B cell (primary cell): ENCODE measurements around the gene DYDC1. TPM values are rescaled to one million over a fixed set of nuclear protein-coding genes. Genes with fewer than 3 reads are reported as not detected.

ENCODE experiments used
- ATAC-seq: fragments of 200-7000 bp; cut with Tn5 transposase; one replicate; pipeline ENCODE4 v1.10.0; 2021; ENCODE audit warnings: low read depth, mild to moderate bottlenecking, moderate number of reproducible peaks, moderate library complexity
- CTCF ChIA-PET: fragments of 350-600 bp; sonication (Branson Sonifier 250); formaldehyde crosslinking; loops from one replicate; lab custom pipeline; 2021; ENCODE audit warnings: antibody characterized with exemption, inconsistent platforms; lab: Charles Lee
- POLR2A ChIA-PET: fragments of 350-600 bp; sonication (Branson Sonifier 250); formaldehyde crosslinking; loops from one replicate; lab custom pipeline; 2021; ENCODE audit warnings: antibody characterized with exemption; lab: Charles Lee
- DNase-seq: peaks from one replicate; pipeline ENCODE4 v3.0.0; 2013
- H2AFZ ChIP-seq: 2 replicates; pipeline ENCODE4 v1.6.1; 2012; ENCODE audit warnings: mild to moderate bottlenecking, low read depth, low read length; ENCODE audit not compliant: insufficient read depth, poor library complexity, severe bottlenecking
- H3K27ac ChIP-seq, 2 donors: 1 replicate in 1 of 2; 2 replicates in 1 of 2; pipeline ENCODE4 v1.5.1; 2012 to 2013; ENCODE audit warnings: low read length in 2 of 2, mild to moderate bottlenecking in 2 of 2, moderate library complexity in 1 of 2
- H3K27me3 ChIP-seq, 4 experiments: fragments of 200-600 bp in 1 of 4; sonication (generic) in 1 of 4; replicated peaks in 1 of 4; 1 replicate in 2 of 4; 2 replicates in 2 of 4; pipeline versions ENCODE4 v1.6.1 to v1.7.0; 2013 to 2016; ENCODE audit warnings: low read length in 3 of 4, mild to moderate bottlenecking in 2 of 4, mixed read lengths in 1 of 4, moderate library complexity in 1 of 4; ENCODE audit not compliant: insufficient read depth in 4 of 4, control insufficient read depth in 3 of 4; ENCODE audit errors: control extremely low read depth in 1 of 4
- H3K36me3 ChIP-seq, 2 experiments: replicated peaks in 1 of 2; 1 replicate in 1 of 2; 2 replicates in 1 of 2; pipeline versions ENCODE4 v1.6.1 to v1.7.1; 2013; ENCODE audit warnings: low read length in 1 of 2; ENCODE audit not compliant: insufficient read depth in 2 of 2, control insufficient read depth in 1 of 2; ENCODE audit errors: control extremely low read depth in 1 of 2, extremely low read depth in 1 of 2
- H3K4me1 ChIP-seq, 2 donors: fragments of 200-600 bp in 1 of 2; sonication (generic) in 1 of 2; 1 replicate in 1 of 2; 2 replicates in 1 of 2; pipeline versions ENCODE4 v1.5.1 to v1.6.1; 2013 to 2017; ENCODE audit warnings: low read length in 2 of 2; ENCODE audit not compliant: control insufficient read depth in 2 of 2, insufficient read depth in 2 of 2
- H3K4me2 ChIP-seq: replicated peaks from 2 replicates; pipeline ENCODE3; 2012; ENCODE audit warnings: mild to moderate bottlenecking, low read depth, low read length; ENCODE audit not compliant: poor library complexity, severe bottlenecking
- H3K4me3 ChIP-seq, 5 experiments: fragments of 200-600 bp in 1 of 5; sonication (generic) in 1 of 5; 1 replicate in 3 of 5; 2 replicates in 2 of 5; pipeline versions ENCODE4 v1.5.1 to v1.7.0; 2011 to 2016; ENCODE audit warnings: low read length in 4 of 5, mild to moderate bottlenecking in 4 of 5, low read depth in 2 of 5, control low read depth in 1 of 5, moderate library complexity in 1 of 5; ENCODE audit not compliant: insufficient read depth in 1 of 5; ENCODE audit errors: control extremely low read depth in 1 of 5, extremely low read depth in 1 of 5
- H3K79me2 ChIP-seq: fragments of 200-600 bp; sonication (generic); one replicate; pipeline ENCODE4 v1.6.0; 2016; ENCODE audit warnings: low read length; ENCODE audit not compliant: control insufficient read depth, insufficient read depth
- H3K9ac ChIP-seq: fragments of 200-600 bp; sonication (generic); 2 replicates; pipeline ENCODE4 v1.6.1; 2017; ENCODE audit warnings: mild to moderate bottlenecking, low read length, moderate library complexity
- H3K9me3 ChIP-seq, 3 donors: one replicate each; pipeline versions ENCODE4 v1.6.1 to v1.7.1; 2013; ENCODE audit warnings: low read length in 2 of 3; ENCODE audit not compliant: control insufficient read depth in 2 of 3, insufficient read depth in 1 of 3; ENCODE audit errors: control extremely low read depth in 1 of 3
- H4K20me1 ChIP-seq: 2 replicates; pipeline ENCODE4 v1.6.0; 2012; ENCODE audit warnings: mild to moderate bottlenecking, low read length; ENCODE audit not compliant: insufficient read depth, control insufficient read depth, poor library complexity, severe bottlenecking
- H3K27ac Mint-ChIP-seq: one replicate; pipeline ENCODE4 v1.8.0; 2021; ENCODE audit warnings: mixed read lengths
- H3K27me3 Mint-ChIP-seq: one replicate; pipeline ENCODE4 v1.8.0; 2021; ENCODE audit warnings: mixed read lengths
- H3K4me1 Mint-ChIP-seq: one replicate; pipeline ENCODE4 v1.8.0; 2021; ENCODE audit warnings: mixed read lengths
- H3K4me3 Mint-ChIP-seq: one replicate; pipeline ENCODE4 v1.8.0; 2021; ENCODE audit warnings: mixed read lengths
- H3K9me3 Mint-ChIP-seq: one replicate; pipeline ENCODE4 v1.8.0; 2022; ENCODE audit warnings: mixed read lengths; ENCODE audit not compliant: insufficient read depth
- EZH2 ChIP-seq: IDR thresholded peaks from 2 replicates; pipeline ENCODE4 v1.6.1; 2012; ENCODE audit warnings: borderline replicate concordance, low read depth, mild to moderate bottlenecking, moderate library complexity, low read length; ENCODE audit not compliant: insufficient read depth, poor library complexity, severe bottlenecking
- WGBS: methylation state at CpG from one replicate; pipeline ENCODE4 v1.1.5; 2013; ENCODE audit warnings: missing lambda C conversion rate; ENCODE audit not compliant: insufficient coverage; 5-methylcytosine and 5-hydroxymethylcytosine counted together
- intact Hi-C: fragments of 100-400 bp; cut with micrococcal nuclease; formaldehyde crosslinking; loops from one replicate; pipeline ENCODE4 v1.10.0; 2022
- polyA plus RNA-seq: library from polyadenylated mRNA; depleted of rRNA; stranded (reverse); fragments of >200 nt; gene quantifications from 2 replicates; pipeline ENCODE4 v1.2.3, GENCODE V29; 2012
- total RNA-seq, 2 donors: library from RNA; stranded (reverse); fragments of 120-200 nt in 1 of 2; gene quantifications; 1 replicate in 1 of 2; 2 replicates in 1 of 2; pipeline versions ENCODE4 v1.2.3 to v1.2.4, GENCODE V29; 2013 to 2022
- TF ChIP-seq, protein P1 (sequence below): fragments of 200-600 bp; IDR thresholded peaks from one replicate; pipeline ENCODE4 v1.8.0; 2022; ENCODE audit warnings: antibody characterized with exemption, mild to moderate bottlenecking

The DYDC1 gene
- total and polyA plus RNA-seq, 2 donors (not counting 1 experiment from before 2014, with no cell fraction given) = not detected

DNA sequence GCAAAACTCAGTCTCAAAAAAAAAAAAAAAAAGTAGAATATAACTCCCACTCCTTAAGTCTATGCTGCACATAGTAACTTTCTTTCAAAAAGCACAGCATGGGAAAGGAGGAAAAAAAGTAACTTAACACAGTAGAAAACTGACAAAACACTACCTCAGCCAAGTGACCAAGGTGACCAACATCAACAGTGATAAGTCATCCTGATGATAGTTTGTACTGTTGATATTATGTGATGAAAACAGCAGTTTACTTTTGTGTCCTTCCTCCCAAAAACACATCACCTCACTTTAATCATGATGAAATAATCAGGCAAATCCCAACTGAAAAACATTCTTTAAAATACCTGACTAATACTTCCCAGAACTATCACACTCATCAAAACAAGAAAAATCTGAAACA, 37.8 kb downstream of the DYDC1 start:
- Histone ChIP-seq H3K9me3 (peaks cover 0 to 7% (median 0%) of the 10 kb centered on the region in 3 donors), H3K4me3 (no peak overlapping the region), H2AFZ (no peak overlapping the region), H3K36me3 (no peaks in the 10 kb centered on the region), H3K4me2 (no peak overlapping the region), H4K20me1 (no peaks in the 10 kb centered on the region), H3K27me3 (peaks cover 0 to 2% (median 0%) of the 10 kb centered on the region in 4 experiments), H3K9ac (no peak overlapping the region), H3K4me1 (no peaks in the 10 kb centered on the region), H3K79me2 (no peaks in the 10 kb centered on the region), H3K27ac (no peak overlapping the region)
- TF ChIP-seq EZH2 = no peak
- TF ChIP-seq, protein P1, sequence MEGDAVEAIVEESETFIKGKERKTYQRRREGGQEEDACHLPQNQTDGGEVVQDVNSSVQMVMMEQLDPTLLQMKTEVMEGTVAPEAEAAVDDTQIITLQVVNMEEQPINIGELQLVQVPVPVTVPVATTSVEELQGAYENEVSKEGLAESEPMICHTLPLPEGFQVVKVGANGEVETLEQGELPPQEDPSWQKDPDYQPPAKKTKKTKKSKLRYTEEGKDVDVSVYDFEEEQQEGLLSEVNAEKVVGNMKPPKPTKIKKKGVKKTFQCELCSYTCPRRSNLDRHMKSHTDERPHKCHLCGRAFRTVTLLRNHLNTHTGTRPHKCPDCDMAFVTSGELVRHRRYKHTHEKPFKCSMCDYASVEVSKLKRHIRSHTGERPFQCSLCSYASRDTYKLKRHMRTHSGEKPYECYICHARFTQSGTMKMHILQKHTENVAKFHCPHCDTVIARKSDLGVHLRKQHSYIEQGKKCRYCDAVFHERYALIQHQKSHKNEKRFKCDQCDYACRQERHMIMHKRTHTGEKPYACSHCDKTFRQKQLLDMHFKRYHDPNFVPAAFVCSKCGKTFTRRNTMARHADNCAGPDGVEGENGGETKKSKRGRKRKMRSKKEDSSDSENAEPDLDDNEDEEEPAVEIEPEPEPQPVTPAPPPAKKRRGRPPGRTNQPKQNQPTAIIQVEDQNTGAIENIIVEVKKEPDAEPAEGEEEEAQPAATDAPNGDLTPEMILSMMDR = no peak
- intact Hi-C loops = no loop called here
- no peak overlapping the region for H3K27ac Mint-ChIP-seq
- peaks cover 5% of the 10 kb centered on the region for H3K27me3 Mint-ChIP-seq
- no peaks in the 10 kb centered on the region for H3K4me1 Mint-ChIP-seq
- ATAC-seq (no peak), DNase-seq (no peak)
- H3K9me3 Mint-ChIP-seq = no peaks in the 10 kb centered on the region
- ChIA-PET POLR2A (no interaction called here), CTCF (no interaction called here)
- no peak overlapping the region for H3K4me3 Mint-ChIP-seq

DNA sequence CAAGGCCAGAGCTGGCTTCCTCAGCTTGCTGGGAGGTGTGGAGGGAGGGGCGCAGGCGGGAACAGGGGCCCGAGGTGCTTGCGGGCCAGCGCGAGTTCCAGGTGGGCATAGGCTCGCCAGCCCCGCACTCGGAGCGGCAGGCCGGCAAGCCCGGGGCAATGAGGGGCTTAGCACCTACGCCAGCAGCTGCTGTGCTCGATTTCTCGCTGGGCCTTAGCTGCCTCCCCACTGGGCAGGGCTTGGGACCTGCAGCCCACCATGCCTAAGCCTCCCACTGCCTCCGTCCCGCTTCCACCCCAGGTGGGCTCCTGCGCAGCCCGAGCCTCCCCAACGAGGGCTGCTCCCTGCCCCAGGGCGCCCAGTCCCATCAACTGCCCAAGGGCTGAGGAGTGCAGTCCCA, 41.2 kb downstream of the DYDC1 start:
- Histone ChIP-seq H3K79me2 (no peaks in the 10 kb centered on the region), H3K27me3 (peaks cover 0 to 2% (median 0%) of the 10 kb centered on the region in 4 experiments), H3K4me2 (no peak overlapping the region), H2AFZ (no peak overlapping the region), H3K4me3 (no peak overlapping the region), H3K4me1 (no peaks in the 10 kb centered on the region), H3K9me3 (peaks cover 0 to 7% (median 1%) of the 10 kb centered on the region in 3 donors), H3K36me3 (no peaks in the 10 kb centered on the region), H4K20me1 (no peaks in the 10 kb centered on the region), H3K27ac (no peak overlapping the region), H3K9ac (no peak overlapping the region)
- TF ChIP-seq, protein P1 = no peak
- TF ChIP-seq EZH2 = no peak
- Mint-ChIP-seq H3K27ac (no peak overlapping the region), H3K4me3 (no peak overlapping the region), H3K9me3 (no peaks in the 10 kb centered on the region), H3K27me3 (peaks cover 3% of the 10 kb centered on the region), H3K4me1 (peaks cover 1% of the 10 kb centered on the region)
- 95% methylated on average over 21 of the region's 21 CpGs for WGBS
- ChIA-PET POLR2A (no interaction called here), CTCF (no interaction called here)
- ATAC-seq (no peak), DNase-seq (no peak)
- intact Hi-C loops = no loop called here
